NCI-H345 treated with DMSO at 0.1 percent for 48 hours (cell line): ENCODE measurements around the gene MGAT4A.
A peak's percentile ranks its signal among the peaks of the same experiment; 100 is the strongest.
"Not testable (repeated sequence)": the region's sequence is repeated elsewhere in the genome, so short reads cannot be mapped to it uniquely, and the experiment has no call there.

Experiments used
- DNase-seq: peaks from one replicate; lab custom pipeline; 2025; ENCODE audit not compliant: unreplicated experiment; lab: John Stamatoyannopoulos, UW

MGAT4A gene

DNA sequence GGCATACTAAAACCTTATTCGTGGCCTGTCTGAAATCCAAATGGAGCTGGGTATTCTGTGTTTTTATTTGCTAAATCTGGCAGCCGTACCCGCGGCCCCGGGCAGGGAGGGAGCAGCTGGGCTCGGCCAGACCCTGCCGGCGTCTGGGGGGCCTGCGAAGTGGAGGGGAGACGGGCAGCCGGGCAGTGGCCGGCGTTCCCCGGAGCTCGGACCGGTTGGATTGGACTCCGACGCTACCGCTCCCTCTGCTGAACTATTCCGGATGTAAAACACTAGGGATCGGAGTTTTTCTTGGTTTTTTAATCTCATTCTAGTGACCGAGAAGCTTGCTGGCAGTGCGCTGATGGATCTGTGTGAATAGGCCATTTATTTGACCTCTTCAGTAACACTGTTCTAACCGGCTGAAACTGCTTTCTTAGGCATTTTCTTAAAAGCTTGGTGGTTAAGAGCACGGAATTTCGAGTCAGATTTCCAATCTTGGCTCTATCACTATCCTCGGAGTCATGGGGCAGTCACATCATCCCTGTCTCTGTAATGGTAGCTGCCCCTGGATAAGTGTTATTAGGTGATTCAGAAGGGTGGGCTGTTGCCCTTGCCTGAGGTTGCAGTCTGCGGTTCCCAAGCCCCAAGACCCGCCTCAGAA is 121.8 kb downstream of the MGAT4A start:
- no peak for DNase-seq

DNA sequence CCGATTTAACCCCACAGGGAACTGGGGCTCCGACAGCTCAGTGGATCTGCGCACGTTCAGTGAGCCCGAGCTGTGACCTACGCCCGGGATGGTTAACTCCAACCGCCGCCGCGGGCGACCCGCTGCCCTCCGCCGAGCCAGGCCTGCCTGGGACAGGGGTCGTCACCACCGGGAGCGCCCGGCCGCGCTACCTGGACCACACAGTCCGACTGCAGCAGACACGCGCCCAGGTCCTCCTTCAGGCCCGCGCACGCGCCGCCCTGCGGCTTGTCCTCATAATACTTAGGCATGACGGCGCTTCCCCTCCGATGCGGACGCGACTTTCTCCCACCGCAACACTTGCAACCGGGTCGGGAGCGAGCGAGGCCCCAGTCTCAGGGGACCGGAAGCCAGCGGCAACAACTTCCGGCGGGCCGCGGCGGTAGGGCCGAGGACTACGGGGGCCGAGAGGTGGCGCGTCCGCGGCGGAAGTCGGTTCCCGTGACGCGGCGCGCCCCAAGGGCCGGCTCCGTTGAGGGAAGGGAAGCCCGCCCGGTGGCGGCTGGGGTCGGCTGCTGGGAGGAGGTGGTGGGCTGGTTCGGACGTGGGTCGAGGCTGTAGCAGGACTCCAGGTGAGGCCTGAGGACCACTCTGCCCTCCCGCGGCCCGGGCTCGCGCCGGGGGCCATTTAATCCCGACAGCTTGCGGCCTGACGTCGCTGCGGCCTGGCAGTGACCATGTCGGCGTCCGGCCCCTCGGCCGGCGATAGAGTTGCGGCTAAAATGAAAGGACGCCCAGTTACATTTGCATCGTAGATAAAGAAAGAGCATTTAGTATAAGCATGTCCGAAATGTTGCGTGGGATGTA is 122.6 kb downstream of the MGAT4A start, which contains the start of the genes COA5 and UNC50:
COA5 (minus strand) TSS at position 397 of the 846 bp plus-strand sequence; CDS start at position 290, 107 bp downstream.
UNC50 (plus strand) TSS at position 474 of the 846 bp plus-strand sequence. CDS start 1,171 bp downstream, outside the sequence.
- DNase-seq = peak; percentile 66

GRCh38 chr2:98607741-98608115 is 123.2 kb downstream of the MGAT4A start:
- no peak for DNase-seq

DNA sequence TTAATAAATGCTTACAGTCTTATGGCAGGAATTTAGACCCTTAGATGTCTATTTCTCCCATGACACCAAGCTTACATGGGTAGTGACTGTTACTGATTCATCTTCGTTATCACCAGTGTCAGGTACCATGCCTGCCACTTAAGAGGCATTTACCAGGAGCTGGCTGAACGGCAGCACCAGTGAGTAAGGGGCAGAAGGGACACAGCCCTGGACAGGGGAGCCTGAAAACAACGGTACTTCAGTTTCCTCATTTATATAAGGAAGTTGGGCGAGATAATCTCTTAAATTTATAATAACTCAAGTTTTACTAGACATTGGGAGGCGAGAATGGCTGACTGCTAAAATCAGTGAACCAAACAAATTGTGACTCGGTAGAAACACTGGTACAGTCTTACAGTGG is 123.8 kb downstream of the MGAT4A start:
- no peak for DNase-seq

GRCh38 chr2:98606431-98606830 is 124.5 kb downstream of the MGAT4A start:
- DNase-seq = no peak

DNA sequence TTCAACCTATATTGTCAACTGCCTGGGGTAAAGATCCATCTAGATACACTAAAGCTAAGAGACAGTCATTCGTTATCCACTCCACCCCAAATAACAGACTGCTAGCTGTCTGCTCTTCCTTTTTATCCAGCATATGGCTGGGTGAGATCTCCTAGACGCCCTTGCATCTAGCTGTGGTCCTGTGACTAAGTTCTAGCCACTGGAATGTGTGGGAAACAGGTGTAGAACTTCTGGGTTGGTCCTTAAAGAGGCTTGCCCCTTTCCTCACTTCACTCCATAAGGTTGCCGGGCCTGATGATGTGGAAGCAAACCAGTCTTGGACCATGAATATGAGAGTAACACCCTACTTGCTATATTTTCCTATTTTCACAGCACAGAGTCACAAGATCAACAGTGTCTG is 125.9 kb downstream of the MGAT4A start:
- DNase-seq = no peak

- peak; percentile 54 for DNase-seq
Observed at GRCh38 chr2:98604547-98604946, 126.4 kb downstream of the MGAT4A start.

DNA sequence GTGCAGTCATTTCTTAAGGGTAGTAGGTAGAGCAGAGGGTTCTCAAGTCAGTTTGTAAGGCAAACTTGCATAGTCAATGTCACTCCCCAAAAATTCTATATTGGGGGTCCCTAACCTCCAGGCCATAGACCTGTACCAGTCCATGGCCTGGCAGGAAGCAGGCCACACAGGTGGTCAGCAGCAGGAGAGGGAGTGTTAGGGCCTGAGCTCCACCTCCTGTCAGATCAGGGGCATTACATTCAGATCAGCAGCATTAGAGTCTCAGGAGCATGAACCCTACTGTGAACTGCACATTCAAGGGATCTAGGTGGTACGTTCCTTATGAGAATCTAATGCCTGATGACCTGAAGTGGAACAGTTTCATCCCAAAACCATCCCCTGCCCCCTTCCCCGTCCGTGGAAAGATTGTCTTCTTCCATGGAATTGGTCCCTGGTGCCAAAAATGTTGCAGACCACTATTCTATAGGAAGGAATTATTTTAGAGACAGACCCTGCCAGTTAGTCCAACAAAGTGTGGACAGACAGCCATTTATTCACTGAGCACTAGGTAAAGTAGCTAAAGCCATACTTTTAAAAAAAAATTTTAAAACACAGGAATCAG is 129.3 kb downstream of the MGAT4A start:
- no peak for DNase-seq

- no peak for DNase-seq
Observed at GRCh38 chr2:98598781-98599428, 132.0 kb downstream of the MGAT4A start.

DNA sequence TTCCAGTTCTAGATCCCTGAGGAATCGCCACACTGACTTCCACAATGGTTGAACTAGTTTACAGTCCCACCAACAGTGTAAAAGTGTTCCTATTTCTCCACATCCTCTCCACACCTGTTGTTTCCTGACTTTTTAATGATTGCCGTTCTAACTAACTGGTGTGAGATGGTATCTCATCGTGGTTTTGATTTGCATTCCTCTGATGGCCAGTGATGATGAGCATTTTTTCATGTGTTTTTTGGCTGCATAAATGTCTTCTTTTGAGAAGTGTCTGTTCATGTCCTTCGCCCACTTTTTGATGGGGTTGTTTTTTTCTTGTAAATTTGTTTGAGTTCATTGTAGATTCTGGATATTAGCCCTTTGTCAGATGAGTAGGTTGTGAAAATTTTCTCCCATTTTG is 136.3 kb downstream of the MGAT4A start:
- not testable (repeated sequence) for DNase-seq

- no peak for DNase-seq
Observed at GRCh38 chr2:98592565-98592964, 138.4 kb downstream of the MGAT4A start.

GRCh38 chr2:98589489-98589888 is 141.4 kb downstream of the MGAT4A start:
- DNase-seq = no peak

GRCh38 chr2:98588880-98589431 is 142.0 kb downstream of the MGAT4A start:
- no peak for DNase-seq

DNA sequence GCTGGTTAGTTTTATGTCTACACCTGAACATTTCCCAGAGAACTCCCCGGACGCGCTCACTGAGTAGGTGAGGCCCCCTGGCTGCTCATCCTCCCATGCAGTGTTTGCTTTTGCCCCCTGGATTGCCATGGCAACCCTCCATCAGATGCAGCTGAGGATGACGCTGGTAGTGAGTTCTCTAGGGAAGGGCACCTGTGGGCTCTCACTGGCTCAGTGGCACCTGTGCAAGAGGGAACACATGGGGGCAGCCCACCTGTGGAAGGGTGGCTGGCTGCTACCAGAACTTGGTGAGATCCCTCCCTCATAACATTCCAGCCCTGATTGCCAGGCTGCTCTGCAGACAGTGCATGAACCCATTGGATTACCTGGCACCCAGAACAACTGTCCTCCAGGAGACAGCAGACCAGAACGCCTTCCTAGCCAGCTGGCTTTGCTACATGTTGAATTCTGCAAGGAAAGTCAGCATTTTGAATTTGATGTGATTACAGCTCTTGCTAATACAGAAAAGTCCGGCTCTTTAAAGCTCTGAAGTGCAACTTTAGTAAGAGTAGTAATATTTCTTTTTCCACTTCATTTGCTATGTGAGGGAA is 144.3 kb downstream of the MGAT4A start:
- DNase-seq = no peak

GRCh38 chr2:98585386-98585785 is 145.5 kb downstream of the MGAT4A start:
- DNase-seq = no peak

DNA sequence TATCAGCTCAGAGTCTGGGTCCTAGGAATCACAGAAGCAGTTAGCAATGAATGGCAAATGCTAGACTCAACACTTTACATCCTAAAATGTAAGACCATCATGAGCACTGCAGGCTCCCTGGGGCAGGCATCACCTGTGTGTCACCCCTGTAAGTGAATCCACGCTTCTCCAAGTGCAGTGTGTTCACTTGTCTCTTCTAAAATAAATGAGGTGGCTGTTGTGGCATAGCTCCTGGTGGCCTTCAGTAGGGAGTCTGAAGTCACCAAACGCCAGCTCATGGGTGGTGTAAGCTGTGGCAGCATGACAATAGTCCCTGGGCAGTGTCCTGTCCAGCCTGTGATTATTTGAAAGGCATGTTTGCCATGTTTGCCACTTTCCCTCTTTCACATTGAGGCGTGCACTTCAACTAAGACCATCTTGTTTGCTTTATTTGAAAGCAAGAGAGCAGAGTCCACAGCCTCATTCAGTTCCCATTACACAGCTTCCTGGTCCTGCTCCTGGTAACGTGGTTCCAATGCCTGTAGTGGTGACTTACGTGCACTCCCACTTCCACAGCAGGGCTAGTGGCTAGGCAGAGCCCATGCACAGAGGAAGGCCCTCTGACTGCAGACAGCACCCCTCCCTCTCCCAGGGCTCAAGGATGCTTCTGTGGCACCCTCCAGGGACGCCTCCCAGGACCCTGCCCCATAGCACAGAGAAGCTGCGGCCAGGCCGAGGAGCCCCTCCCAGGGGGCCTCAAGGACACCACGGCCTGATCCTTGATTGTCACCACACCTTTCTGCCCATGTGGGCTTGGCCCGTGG is 146.9 kb downstream of the MGAT4A start:
- no peak for DNase-seq

- no peak for DNase-seq
Observed at GRCh38 chr2:98583276-98583675, 147.7 kb downstream of the MGAT4A start.

DNA sequence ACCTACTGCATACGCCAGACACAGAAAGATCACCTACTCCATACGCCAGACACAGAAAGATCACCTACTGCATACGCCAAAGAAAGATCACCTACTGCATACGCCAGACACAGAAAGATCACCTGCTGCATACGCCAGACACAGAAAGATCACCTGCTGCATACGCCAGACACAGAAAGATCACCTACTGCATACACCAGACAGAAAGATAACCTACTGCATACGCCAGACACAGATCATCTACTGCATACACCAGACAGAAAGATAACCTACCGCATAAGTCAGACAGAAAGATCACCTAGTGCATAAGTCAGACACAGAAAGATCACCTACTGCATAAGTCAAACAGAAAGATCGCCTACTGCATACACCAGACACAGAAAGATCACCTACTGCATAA is 148.4 kb downstream of the MGAT4A start:
- DNase-seq = no peak

DNA sequence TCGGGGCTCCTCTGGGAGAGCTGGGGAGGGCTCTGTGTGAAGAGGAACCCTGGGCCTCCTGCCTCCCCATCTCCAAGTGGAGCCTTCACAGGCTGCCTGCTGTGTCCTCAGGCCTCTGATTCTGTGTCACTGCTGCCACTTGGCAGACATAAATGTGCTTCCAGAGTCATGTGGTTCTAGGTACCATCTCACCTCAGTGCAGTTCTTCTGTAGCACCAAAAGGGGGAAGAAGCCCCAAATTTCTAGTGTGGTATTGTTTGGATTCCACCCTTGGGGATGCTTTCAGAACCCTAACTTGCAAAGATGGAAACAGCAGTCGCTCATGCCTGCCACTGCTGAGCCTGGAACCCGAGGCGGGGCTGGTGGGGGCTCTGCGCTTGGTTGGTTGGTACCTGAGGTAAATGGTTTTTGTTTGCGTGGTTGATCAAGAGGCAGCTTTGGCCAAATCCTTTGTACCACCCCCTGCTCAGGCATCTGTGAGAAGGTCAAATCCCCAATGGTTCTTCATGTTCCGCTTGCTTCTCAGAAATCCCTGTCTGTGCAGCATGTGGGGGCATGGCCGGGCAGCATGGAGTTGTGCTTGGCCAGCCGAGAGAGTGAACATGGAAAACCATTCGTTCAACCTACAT is 150.2 kb downstream of the MGAT4A start:
- no peak for DNase-seq
